GM23248 (cell line): Measurements from ENCODE around the gene CCDC175. TPM values are rescaled to one million over a fixed set of nuclear protein-coding genes. Genes with fewer than 3 reads are reported as not detected.

Experiments used
- DNase-seq: peaks from one replicate; pipeline ENCODE4 v3.0.0-alpha.2; 2015
- H2AFZ ChIP-seq: fragments of 200-600 bp; sonication (generic); 2 replicates; pipeline ENCODE4 v1.6.1; 2016; ENCODE audit warnings: antibody characterized with exemption
- H3F3A ChIP-seq: fragments of 200-600 bp; sonication (generic); 2 replicates; pipeline ENCODE4 v1.6.1; 2016; ENCODE audit warnings: mild to moderate bottlenecking, antibody characterized with exemption, mixed run types; ENCODE audit not compliant: insufficient read depth
- H3K27ac ChIP-seq: fragments of 200-600 bp; sonication (generic); 2 replicates; pipeline ENCODE4 v1.5.1; 2016; ENCODE audit warnings: mild to moderate bottlenecking
- H3K27me3 ChIP-seq: fragments of 200-600 bp; sonication (generic); replicated peaks from 2 replicates; pipeline ENCODE4 v1.6.1; 2016; ENCODE audit warnings: mild to moderate bottlenecking; ENCODE audit not compliant: insufficient read depth
- H3K36me3 ChIP-seq: fragments of 200-600 bp; sonication (generic); 2 replicates; pipeline ENCODE4 v1.6.1; 2016; ENCODE audit warnings: low read depth, mild to moderate bottlenecking
- H3K4me1 ChIP-seq: fragments of 200-600 bp; sonication (generic); 2 replicates; pipeline ENCODE4 v1.6.1; 2016; ENCODE audit warnings: mild to moderate bottlenecking; ENCODE audit not compliant: insufficient read depth
- H3K4me2 ChIP-seq: fragments of 200-600 bp; sonication (generic); one replicate; pipeline ENCODE4 v1.6.1; 2016; ENCODE audit warnings: mild to moderate bottlenecking; ENCODE audit not compliant: unreplicated experiment
- H3K4me3 ChIP-seq: fragments of 200-600 bp; sonication (generic); 2 replicates; pipeline ENCODE4 v1.5.1; 2016; ENCODE audit warnings: mild to moderate bottlenecking
- H3K79me2 ChIP-seq: fragments of 200-600 bp; sonication (generic); 2 replicates; pipeline ENCODE4 v1.6.1; 2016; ENCODE audit warnings: mild to moderate bottlenecking; ENCODE audit not compliant: insufficient read depth
- H3K9ac ChIP-seq: fragments of 200-600 bp; sonication (generic); 2 replicates; pipeline ENCODE4 v1.6.1; 2016; ENCODE audit warnings: mild to moderate bottlenecking
- H3K9me2 ChIP-seq: fragments of 200-600 bp; sonication (generic); 2 replicates; pipeline ENCODE4 v1.6.1; 2016; ENCODE audit warnings: mixed run types, mild to moderate bottlenecking, moderate library complexity; ENCODE audit not compliant: insufficient read depth
- H3K9me3 ChIP-seq: fragments of 200-600 bp; sonication (generic); one replicate; pipeline ENCODE4 v1.6.1; 2017; ENCODE audit warnings: low read depth
- H4K20me1 ChIP-seq: fragments of 200-600 bp; sonication (generic); 2 replicates; pipeline ENCODE4 v1.6.0; 2016; ENCODE audit not compliant: insufficient read depth
- EZH2 ChIP-seq: fragments of 200-600 bp; sonication (generic); IDR thresholded peaks from 2 replicates; pipeline ENCODE4 v1.6.1; 2018; ENCODE audit warnings: antibody characterized with exemption, mild to moderate bottlenecking; ENCODE audit not compliant: insufficient read depth, poor library complexity, severe bottlenecking
- EZH2phosphoT487 ChIP-seq: fragments of 200-600 bp; sonication (generic); IDR thresholded peaks from 2 replicates; pipeline ENCODE4 v1.6.1; 2018; ENCODE audit warnings: antibody characterized with exemption, moderate library complexity, mild to moderate bottlenecking, low read depth; ENCODE audit not compliant: insufficient read depth
- WGBS, 2 experiments: methylation state at CpG; one replicate each; pipeline ENCODE4 v1.1.6; 2015 to 2017; ENCODE audit warnings: low lambda C conversion rate in 2 of 2, low coverage in 1 of 2; ENCODE audit errors: missing lambda C conversion rate in 2 of 2; 5-methylcytosine and 5-hydroxymethylcytosine counted together
- in situ Hi-C: fragments of 300-500 bp; cut with MboI; formaldehyde crosslinking; loops from 2 replicates; pipeline ENCODE4 v1.15.0; 2020
- polyA plus RNA-seq: library from polyadenylated mRNA; unstranded; fragments of >200 nt; fragmentation: Nextera tagmentation; extraction: Ambion mirVana; gene quantifications from 2 replicates; pipeline ENCODE4 v1.2.1, GENCODE V29; 2016
- total RNA-seq: library from RNA; depleted of rRNA; stranded (reverse); fragments of >200 nt; shearing (Covaris generic); gene quantifications from 2 replicates; pipeline ENCODE4 v1.2.3, GENCODE V29; 2014

The CCDC175 gene
- total and polyA plus RNA-seq, 2 experiments from 2014 or later, result not detected

DNA sequence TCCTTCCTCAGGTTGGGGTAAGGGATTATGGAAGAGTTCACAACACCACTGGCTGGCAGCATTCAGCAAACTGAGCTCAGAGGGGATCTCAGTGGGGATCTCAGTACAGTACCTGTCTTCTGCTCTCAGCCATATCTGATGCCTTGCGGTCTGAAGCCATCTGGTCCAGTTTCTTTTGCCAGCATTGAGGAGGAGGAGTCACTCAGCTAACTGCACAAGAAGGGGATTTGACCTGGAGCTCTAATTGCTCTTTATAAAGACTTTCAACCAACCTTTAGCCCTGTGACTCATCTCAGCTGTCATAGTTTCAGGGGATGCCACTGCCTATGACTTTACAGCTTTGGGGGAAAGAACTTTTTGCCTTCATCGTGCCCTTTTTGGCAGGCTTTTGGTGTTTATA lies 47.4 kb downstream of the CCDC175 start:
- Histone ChIP-seq H3K36me3 (no peaks in the 10 kb centered on the region), H3K27ac (no peak overlapping the region), H3K4me1 (no peaks in the 10 kb centered on the region), H3K27me3 (no peaks in the 10 kb centered on the region), H3K79me2 (no peaks in the 10 kb centered on the region), H3K4me3 (no peak overlapping the region), H2AFZ (no peak overlapping the region), H4K20me1 (no peaks in the 10 kb centered on the region), H3F3A (no peaks in the 10 kb centered on the region), H3K9ac (no peak overlapping the region), H3K9me2 (no peaks in the 10 kb centered on the region), H3K4me2 (no peak overlapping the region), H3K9me3 (no peaks in the 10 kb centered on the region)
- TF ChIP-seq EZH2phosphoT487, result no peak
- TF ChIP-seq EZH2, result no peak
- in situ Hi-C loops, result no loop called here
- DNase-seq, result no peak
- WGBS, 2 experiments, result 23 to 57% methylated on average over 2 of the region's 2 CpGs

DNA sequence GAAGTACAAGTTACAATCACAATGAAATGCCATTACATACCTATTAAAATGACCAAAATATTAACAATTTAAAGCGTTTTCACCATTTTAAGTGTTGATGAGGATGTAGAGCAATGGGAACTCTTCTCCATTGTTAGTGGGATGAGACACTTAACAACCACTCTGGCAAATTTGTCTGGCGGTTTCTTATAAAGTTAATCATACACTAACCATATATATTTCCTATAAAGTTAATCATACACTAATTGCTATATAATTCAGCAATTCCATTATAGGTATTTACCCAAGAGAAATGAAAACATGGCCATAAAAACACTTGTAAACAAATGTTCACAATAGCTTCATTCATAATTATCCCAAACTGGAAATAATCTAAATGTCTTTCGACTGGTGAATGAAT lies 56.4 kb downstream of the CCDC175 start:
- no peaks in the 10 kb centered on the region for H3F3A ChIP-seq
- no peaks in the 10 kb centered on the region for H3K36me3 ChIP-seq
- in situ Hi-C loops, result no loop called here
- no peaks in the 10 kb centered on the region for H3K79me2 ChIP-seq
- H3K4me2 ChIP-seq, result no peak overlapping the region
- no peaks in the 10 kb centered on the region for H3K4me1 ChIP-seq
- H3K9me2 ChIP-seq, result no peaks in the 10 kb centered on the region
- no peak overlapping the region for H3K9ac ChIP-seq
- no peak overlapping the region for H2AFZ ChIP-seq
- H3K27ac ChIP-seq, result no peak overlapping the region
- H3K27me3 ChIP-seq, result no peaks in the 10 kb centered on the region
- TF ChIP-seq EZH2phosphoT487, result no peak
- H4K20me1 ChIP-seq, result no peaks in the 10 kb centered on the region
- no peak for DNase-seq
- WGBS, 2 experiments, result 45 to 54% methylated on average over 3 of the region's 3 CpGs
- no peak overlapping the region for H3K4me3 ChIP-seq
- H3K9me3 ChIP-seq, result no peaks in the 10 kb centered on the region

DNA sequence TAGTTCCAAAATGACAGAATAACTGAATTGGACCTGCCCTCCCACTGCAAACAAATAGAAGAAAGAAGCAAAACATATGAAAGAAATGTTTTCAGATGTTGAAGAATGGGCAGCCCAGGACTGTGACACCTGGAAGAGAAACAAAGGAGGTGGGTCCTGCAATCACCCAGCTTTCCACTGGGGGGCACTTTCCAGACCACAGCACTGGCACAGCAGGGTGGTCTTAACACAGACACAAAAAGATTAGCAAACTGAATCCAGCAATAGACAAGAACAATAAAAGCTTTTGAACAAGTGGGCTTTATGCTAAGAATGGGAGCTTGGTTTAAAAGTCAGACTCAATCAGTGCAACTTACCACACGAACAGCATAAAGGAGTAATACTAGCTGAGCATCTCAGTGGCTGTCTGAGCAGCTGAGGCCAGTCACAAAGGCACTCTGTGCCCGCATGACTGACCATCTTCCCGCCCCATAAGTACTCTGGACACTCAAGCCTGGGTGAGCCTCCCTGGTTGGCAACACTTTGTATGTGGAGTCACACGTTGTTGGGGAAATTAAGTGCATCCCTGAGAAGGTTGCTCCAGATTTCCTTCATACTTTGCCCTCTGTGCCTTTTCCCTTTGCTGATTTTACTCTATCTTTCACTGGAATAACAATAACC lies 64.6 kb downstream of the CCDC175 start:
- H3K9me3 ChIP-seq, result no peaks in the 10 kb centered on the region
- no peaks in the 10 kb centered on the region for H3F3A ChIP-seq
- TF ChIP-seq EZH2phosphoT487 (no peak), EZH2 (no peak)
- no peaks in the 10 kb centered on the region for H3K79me2 ChIP-seq
- 39 to 51% methylated on average over 4 of the region's 4 CpGs for WGBS, 2 experiments
- H3K9me2 ChIP-seq, result no peaks in the 10 kb centered on the region
- H3K4me2 ChIP-seq, result no peak overlapping the region
- H3K4me3 ChIP-seq, result no peak overlapping the region
- no peak overlapping the region for H2AFZ ChIP-seq
- no peak overlapping the region for H3K9ac ChIP-seq
- H3K27me3 ChIP-seq, result no peaks in the 10 kb centered on the region
- no peak overlapping the region for H3K27ac ChIP-seq
- no peaks in the 10 kb centered on the region for H3K36me3 ChIP-seq
- DNase-seq, result peak; percentile 7
- H3K4me1 ChIP-seq, result no peaks in the 10 kb centered on the region
- H4K20me1 ChIP-seq, result no peaks in the 10 kb centered on the region
- in situ Hi-C loops, result no loop called here

DNA sequence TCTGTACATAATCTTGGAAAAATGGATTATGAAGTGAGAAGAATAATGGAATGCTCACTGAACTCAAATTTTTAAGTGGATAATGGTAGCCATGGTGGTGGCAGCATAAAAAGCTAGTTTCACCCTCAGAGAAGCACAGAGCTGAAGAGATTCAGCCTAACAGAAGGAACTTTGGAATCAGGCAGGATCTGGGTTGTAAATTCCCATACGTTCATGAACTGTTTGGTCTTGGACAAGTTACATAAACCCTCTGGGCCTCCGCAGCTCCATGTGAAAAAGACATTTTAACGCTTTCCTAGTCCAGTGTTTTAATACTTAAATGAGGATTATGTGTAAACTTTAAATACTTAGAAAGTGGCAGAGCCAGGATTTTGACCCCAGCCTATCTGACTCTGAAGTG lies 65.6 kb downstream of the CCDC175 start:
- Histone ChIP-seq H3K36me3 (no peaks in the 10 kb centered on the region), H3K79me2 (no peaks in the 10 kb centered on the region), H3F3A (no peaks in the 10 kb centered on the region), H3K27ac (no peak overlapping the region), H2AFZ (no peak overlapping the region), H3K27me3 (no peaks in the 10 kb centered on the region), H3K4me1 (no peaks in the 10 kb centered on the region), H3K9me2 (no peaks in the 10 kb centered on the region), H3K9me3 (no peaks in the 10 kb centered on the region), H3K9ac (no peak overlapping the region), H3K4me2 (no peak overlapping the region), H4K20me1 (no peaks in the 10 kb centered on the region), H3K4me3 (no peak overlapping the region)
- no peak for DNase-seq
- 17 to 19% methylated on average over 3 of the region's 3 CpGs for WGBS, 2 experiments
- in situ Hi-C loops, result no loop called here
- TF ChIP-seq EZH2 (no peak), EZH2phosphoT487 (no peak)

DNA sequence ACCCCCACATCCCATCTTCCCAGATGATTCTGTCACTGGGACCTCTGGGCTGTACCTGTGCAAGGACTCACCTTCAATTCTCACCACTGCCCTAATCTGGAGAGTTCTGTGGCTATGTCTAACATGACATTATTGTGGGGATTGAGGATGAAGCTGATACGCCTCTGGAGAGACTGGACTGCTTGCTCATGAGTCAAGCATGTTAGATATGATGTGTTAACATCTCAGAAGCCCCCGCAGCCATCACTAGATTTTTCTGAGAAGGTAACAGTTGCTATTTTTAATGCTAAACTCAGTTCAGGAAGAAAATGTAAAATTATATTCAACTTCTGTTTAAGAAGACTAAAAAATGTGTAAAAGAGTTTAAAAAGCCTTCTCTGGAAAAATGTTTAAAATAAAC lies 66.6 kb downstream of the CCDC175 start:
- Histone ChIP-seq H3K4me3 (no peak overlapping the region), H3K27me3 (no peaks in the 10 kb centered on the region), H4K20me1 (no peaks in the 10 kb centered on the region), H3K79me2 (no peaks in the 10 kb centered on the region), H3K9ac (no peak overlapping the region), H3K36me3 (peaks cover under 1% of the 10 kb centered on the region; the same call in 1 of the 2 replicates), H3K9me3 (no peaks in the 10 kb centered on the region), H3K4me2 (no peak overlapping the region), H3F3A (0 out of 2 replicates have a peak, but pooled peaks cover 6% of the 10 kb centered on the region), H3K4me1 (no peaks in the 10 kb centered on the region), H3K9me2 (no peaks in the 10 kb centered on the region), H3K27ac (no peak overlapping the region), H2AFZ (no peak overlapping the region)
- DNase-seq, result no peak
- WGBS, 2 experiments, result 56 to 60% methylated on average over 2 of the region's 2 CpGs
- TF ChIP-seq EZH2phosphoT487, result no peak
- no peak for TF ChIP-seq EZH2
- in situ Hi-C loops, result no loop called here
